ENCODE measurements around the gene BPIFB2.
"Not testable (repeated sequence)": the region's sequence is repeated elsewhere in the genome, so short reads cannot be mapped to it uniquely, and the experiment has no call there.

Gene BPIFB2

GRCh38 chr20:32974204-32975064 is 33.1 kb upstream of the BPIFB2 start:
- H3K27ac Mint-ChIP-seq, result not testable (repeated sequence)

GRCh38 chr20:32975121-32975520 is 32.4 kb upstream of the BPIFB2 start:
- peaks cover 5 to 36% of the 10 kb centered on the region in 2 donors for H3K4me1 Mint-ChIP-seq (ENCODE audit: low read depth in 2 of 2)
- H3K36me3 Mint-ChIP-seq (ENCODE audit: insufficient read depth); ATAC-seq (replicated peaks); H3K27ac Mint-ChIP-seq; H3K9me3 Mint-ChIP-seq; H3K4me3 Mint-ChIP-seq; DNase-seq; H3K27me3 Mint-ChIP-seq: not testable (repeated sequence)

More at GRCh38 chr20:32974204-32975064, 33.1 kb upstream of the BPIFB2 start:
- not testable (repeated sequence) for H3K4me3 Mint-ChIP-seq; ATAC-seq (replicated peaks); H3K27me3 Mint-ChIP-seq; H3K36me3 Mint-ChIP-seq (ENCODE audit: insufficient read depth); H3K9me3 Mint-ChIP-seq; DNase-seq
- peaks cover 9 to 42% of the 10 kb centered on the region in 2 donors for H3K4me1 Mint-ChIP-seq (ENCODE audit: low read depth in 2 of 2)

GRCh38 chr20:32975698-32976674 is 31.5 kb upstream of the BPIFB2 start:
- peaks cover 4 to 32% of the 10 kb centered on the region in 2 donors for H3K4me1 Mint-ChIP-seq (ENCODE audit: low read depth in 2 of 2)
- H3K27ac Mint-ChIP-seq, result peak overlapping the region in 1 of 2 donors; percentile 64
- peaks cover 0 to 6% of the 10 kb centered on the region in 2 donors for H3K9me3 Mint-ChIP-seq
- ATAC-seq (replicated peaks) (no peak), DNase-seq (no peak)
- H3K4me3 Mint-ChIP-seq, result no peak overlapping the region
- H3K36me3 Mint-ChIP-seq (ENCODE audit: insufficient read depth), result peaks cover 5% of the 10 kb centered on the region
- H3K27me3 Mint-ChIP-seq, result no peaks in the 10 kb centered on the region

GRCh38 chr20:32976746-32977145 is 30.8 kb upstream of the BPIFB2 start:
- ATAC-seq (replicated peaks) (no peak), DNase-seq (no peak)
- Mint-ChIP-seq H3K36me3 (ENCODE audit: insufficient read depth) (peaks cover 6% of the 10 kb centered on the region), H3K27ac (peak overlapping the region in 1 of 2 donors; percentile 64), H3K27me3 (no peaks in the 10 kb centered on the region), H3K4me1 (ENCODE audit: low read depth in 2 of 2) (peaks cover 8 to 34% of the 10 kb centered on the region in 2 donors), H3K4me3 (no peak overlapping the region), H3K9me3 (peaks cover 0 to 6% of the 10 kb centered on the region in 2 donors)

GRCh38 chr20:32977281-32978008 is 30.1 kb upstream of the BPIFB2 start:
- no peak overlapping the region for H3K4me3 Mint-ChIP-seq
- DNase-seq (no peak), ATAC-seq (replicated peaks) (no peak)
- H3K36me3 Mint-ChIP-seq (ENCODE audit: insufficient read depth), result peaks cover 8% of the 10 kb centered on the region
- no peaks in the 10 kb centered on the region for H3K27me3 Mint-ChIP-seq
- H3K4me1 Mint-ChIP-seq (ENCODE audit: low read depth in 2 of 2), result peaks cover 8 to 32% of the 10 kb centered on the region in 2 donors
- no peak overlapping the region for H3K27ac Mint-ChIP-seq
- H3K9me3 Mint-ChIP-seq, result peaks cover 0 to 6% of the 10 kb centered on the region in 2 donors

- Mint-ChIP-seq H3K4me1 (ENCODE audit: low read depth in 2 of 2) (peaks cover 8 to 27% of the 10 kb centered on the region in 2 donors), H3K4me3 (no peak overlapping the region), H3K36me3 (ENCODE audit: insufficient read depth) (peaks cover 7% of the 10 kb centered on the region), H3K27ac (no peak overlapping the region), H3K27me3 (no peaks in the 10 kb centered on the region), H3K9me3 (peaks cover 0 to 6% of the 10 kb centered on the region in 2 donors)
- ATAC-seq (replicated peaks) (no peak), DNase-seq (no peak)
These were observed 29.5 kb upstream of the BPIFB2 start for GRCh38 chr20:32978009-32978335.

- DNase-seq, result no peak
- peaks cover 8 to 20% of the 10 kb centered on the region in 2 donors for H3K4me1 Mint-ChIP-seq (ENCODE audit: low read depth in 2 of 2)
- peaks cover 5% of the 10 kb centered on the region for H3K36me3 Mint-ChIP-seq (ENCODE audit: insufficient read depth)
- no peak for ATAC-seq (replicated peaks)
- H3K27ac Mint-ChIP-seq, result peak overlapping the region in 1 of 2 donors; percentile 31
- H3K27me3 Mint-ChIP-seq, result no peaks in the 10 kb centered on the region
- H3K4me3 Mint-ChIP-seq, result no peak overlapping the region
- peaks cover 0 to 6% of the 10 kb centered on the region in 2 donors for H3K9me3 Mint-ChIP-seq
These were observed 28.1 kb upstream of the BPIFB2 start for GRCh38 chr20:32979201-32979998.

- Mint-ChIP-seq H3K4me3 (no peak overlapping the region), H3K36me3 (ENCODE audit: insufficient read depth) (peaks cover 3% of the 10 kb centered on the region), H3K9me3 (peaks cover 0 to 6% of the 10 kb centered on the region in 2 donors), H3K27ac (peak overlapping the region in 1 of 2 donors; percentile 79), H3K27me3 (no peaks in the 10 kb centered on the region), H3K4me1 (ENCODE audit: low read depth in 2 of 2) (peaks cover 8 to 12% of the 10 kb centered on the region in 2 donors)
- DNase-seq, result no peak
- ATAC-seq (replicated peaks), result no peak
These were observed 27.2 kb upstream of the BPIFB2 start for GRCh38 chr20:32980131-32980941.

- H3K27me3 Mint-ChIP-seq, result no peaks in the 10 kb centered on the region
- peaks cover 0 to 6% of the 10 kb centered on the region in 2 donors for H3K9me3 Mint-ChIP-seq
- H3K27ac Mint-ChIP-seq, result peak overlapping the region in 1 of 2 donors; percentile 79
- H3K36me3 Mint-ChIP-seq (ENCODE audit: insufficient read depth), result peaks cover 3% of the 10 kb centered on the region
- ATAC-seq (replicated peaks) (no peak), DNase-seq (no peak)
- peaks cover 8 to 12% of the 10 kb centered on the region in 2 donors for H3K4me1 Mint-ChIP-seq (ENCODE audit: low read depth in 2 of 2)
- no peak overlapping the region for H3K4me3 Mint-ChIP-seq
These were observed 26.5 kb upstream of the BPIFB2 start for GRCh38 chr20:32980990-32981389.

GRCh38 chr20:32982617-32983458 is 24.7 kb upstream of the BPIFB2 start:
- no peak for ATAC-seq (replicated peaks)
- no peaks in the 10 kb centered on the region for H3K27me3 Mint-ChIP-seq
- no peak overlapping the region for H3K4me3 Mint-ChIP-seq
- H3K27ac Mint-ChIP-seq, result peak overlapping the region in 1 of 2 donors; percentile 79
- peaks cover 3% of the 10 kb centered on the region for H3K36me3 Mint-ChIP-seq (ENCODE audit: insufficient read depth)
- DNase-seq, result no peak
- H3K9me3 Mint-ChIP-seq, result no peaks in the 10 kb centered on the region
- H3K4me1 Mint-ChIP-seq (ENCODE audit: low read depth in 2 of 2), result peaks cover 5 to 9% of the 10 kb centered on the region in 2 donors

- Mint-ChIP-seq H3K4me1 (ENCODE audit: low read depth in 2 of 2) (peaks cover 5 to 9% of the 10 kb centered on the region in 2 donors), H3K27ac (no peak overlapping the region), H3K4me3 (no peak overlapping the region), H3K9me3 (no peaks in the 10 kb centered on the region), H3K36me3 (ENCODE audit: insufficient read depth) (peaks cover 3% of the 10 kb centered on the region), H3K27me3 (no peaks in the 10 kb centered on the region)
- ATAC-seq (replicated peaks) (no peak), DNase-seq (no peak)
These were observed 23.9 kb upstream of the BPIFB2 start for GRCh38 chr20:32983459-32984112.
